Muscle of leg (tissue), 11 donors: ENCODE data around the gene C19orf85. TPM values are rescaled to one million over a fixed set of nuclear protein-coding genes. Genes with fewer than 3 reads are reported as not detected.
A peak's percentile ranks its signal among the peaks of the same experiment; 100 is the strongest.
"Not testable (repeated sequence)": the region's sequence is repeated elsewhere in the genome, so short reads cannot be mapped to it uniquely, and the experiment has no call there.

ENCODE experiments used
- DNase-seq: peaks from one replicate; pipeline ENCODE4 v3.0.0; 2013
- H3K27ac ChIP-seq: one replicate; pipeline ENCODE4 v1.5.1; 2013; ENCODE audit warnings: mild to moderate bottlenecking, low read length, control low read depth
- H3K27me3 ChIP-seq: one replicate; pipeline ENCODE4 v1.6.1; 2013; ENCODE audit warnings: low read length; ENCODE audit not compliant: control insufficient read depth, insufficient read depth
- H3K36me3 ChIP-seq: one replicate; pipeline ENCODE4 v1.6.1; 2013; ENCODE audit warnings: low read length; ENCODE audit not compliant: control insufficient read depth, insufficient read depth
- H3K4me1 ChIP-seq: one replicate; pipeline ENCODE4 v1.6.1; 2013; ENCODE audit warnings: low read length; ENCODE audit not compliant: control insufficient read depth, insufficient read depth
- H3K4me3 ChIP-seq: one replicate; pipeline ENCODE4 v1.5.1; 2013; ENCODE audit warnings: low read length, control low read depth
- H3K9me3 ChIP-seq: replicated peaks from 2 replicates; pipeline ENCODE4 v1.6.1; 2013; ENCODE audit warnings: low read depth, low read length; ENCODE audit not compliant: control insufficient read depth
- WGBS: methylation state at CpG from one replicate; pipeline ENCODE4 v1.1.5; 2013; ENCODE audit warnings: missing lambda C conversion rate; ENCODE audit not compliant: insufficient coverage; 5-methylcytosine and 5-hydroxymethylcytosine counted together
- polyA plus RNA-seq, 8 donors: library from polyadenylated mRNA; unstranded; fragments of 120-200 nt; gene quantifications; one replicate each; pipeline versions ENCODE4 v1.2.1 to v1.2.3, GENCODE V29; 2013; ENCODE audit warnings: inconsistent platforms in 1 of 8, low replicate concordance in 1 of 8; ENCODE audit not compliant: insufficient read length in 8 of 8, insufficient read depth in 1 of 8
- total RNA-seq: library from RNA; stranded (reverse); fragments of 120-200 nt; gene quantifications from one replicate; pipeline ENCODE4 v1.2.4, GENCODE V29; 2013

The C19orf85 gene
- total and polyA plus RNA-seq, 9 donors, result not detected

DNA sequence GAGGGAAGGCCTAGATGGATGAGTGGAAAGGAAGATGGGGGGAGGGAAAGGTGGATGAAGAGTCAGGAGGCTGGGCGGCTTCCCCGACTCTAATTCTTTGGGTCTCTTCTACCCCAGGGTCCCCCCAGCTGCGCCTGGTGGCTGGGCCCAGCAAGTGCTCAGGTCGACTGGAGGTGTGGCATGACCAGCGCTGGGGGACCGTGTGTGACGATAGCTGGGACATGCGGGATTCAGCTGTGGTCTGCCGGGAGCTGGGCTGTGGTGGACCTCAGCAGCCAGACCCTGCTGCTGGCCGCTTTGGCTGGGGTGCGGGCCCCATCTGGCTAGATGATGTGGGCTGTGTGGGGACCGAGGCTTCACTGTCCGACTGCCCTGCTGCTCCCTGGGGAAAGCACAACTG, 33.2 kb upstream of the C19orf85 start:
- WGBS, result 78% methylated on average over 13 of the region's 13 CpGs
- Histone ChIP-seq H3K9me3 (no peaks in the 10 kb centered on the region), H3K36me3 (peaks cover 48% of the 10 kb centered on the region), H3K4me1 (peaks cover 32% of the 10 kb centered on the region), H3K27me3 (peaks cover 8% of the 10 kb centered on the region), H3K27ac (no peak overlapping the region), H3K4me3 (no peak overlapping the region)
- no peak for DNase-seq

DNA sequence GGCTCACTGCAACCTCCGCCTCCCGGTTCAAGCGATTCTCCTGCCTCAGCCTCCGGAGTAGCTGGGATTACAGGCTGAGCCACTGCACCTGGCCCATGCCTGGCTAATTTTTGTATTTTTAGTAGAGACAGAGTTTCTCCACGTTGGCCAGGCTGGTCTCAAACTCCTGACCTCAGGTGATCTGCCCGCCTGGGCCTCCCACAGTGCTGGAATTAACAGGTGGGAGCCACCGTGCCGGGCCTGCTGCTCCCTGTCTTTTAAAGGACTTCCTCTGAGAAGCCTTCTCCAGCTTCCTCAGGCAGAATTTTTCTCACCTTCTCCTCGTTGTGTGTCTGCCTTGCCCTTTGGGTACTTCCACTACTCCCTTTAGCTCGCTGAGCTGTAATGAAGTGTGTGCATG, 32.3 kb upstream of the C19orf85 start:
- H3K4me3 ChIP-seq, H3K27me3 ChIP-seq, H3K27ac ChIP-seq, DNase-seq, H3K9me3 ChIP-seq: not testable (repeated sequence)
- WGBS, result 56% methylated on average over 8 of the region's 10 CpGs
- Histone ChIP-seq H3K36me3 (peaks cover 46% of the 10 kb centered on the region), H3K4me1 (peaks cover 41% of the 10 kb centered on the region)

DNA sequence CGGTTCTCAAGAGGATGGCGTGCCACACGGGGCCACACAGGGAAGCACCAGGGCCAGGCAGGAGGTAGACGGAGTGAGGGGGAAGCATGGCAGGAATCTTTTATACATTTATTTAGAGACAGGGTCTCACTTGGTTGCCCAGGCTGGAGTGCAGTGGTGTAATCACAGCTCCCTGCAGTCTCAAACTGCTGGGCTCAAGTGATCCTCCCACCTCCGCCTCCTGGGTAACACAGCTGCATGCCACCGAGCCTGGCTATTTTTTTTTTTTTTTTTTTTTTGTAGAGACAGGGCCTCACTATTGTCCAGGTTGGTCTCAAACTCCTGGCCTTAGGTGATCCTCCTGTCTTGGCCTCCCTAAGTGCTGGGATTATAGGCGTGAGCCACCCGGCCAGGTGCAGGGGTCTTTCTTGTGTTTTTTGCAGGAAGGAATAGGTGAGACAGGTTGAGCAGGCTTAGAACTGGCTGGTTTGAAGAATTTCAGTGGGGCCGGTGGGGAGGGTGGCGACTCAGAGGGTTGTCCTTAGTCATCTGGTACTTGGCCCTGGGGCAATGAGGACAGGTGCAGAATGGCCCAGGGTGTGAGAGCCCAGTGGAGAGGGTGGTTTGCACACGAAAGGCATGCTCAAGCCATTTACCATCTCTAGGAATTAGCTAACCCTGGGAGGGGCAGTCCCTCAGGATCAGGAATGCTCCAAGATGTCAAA, 31.2 kb upstream of the C19orf85 start:
- Histone ChIP-seq H3K4me3 (no peak overlapping the region), H3K36me3 (peaks cover 36% of the 10 kb centered on the region), H3K27ac (no peak overlapping the region), H3K4me1 (peaks cover 51% of the 10 kb centered on the region), H3K9me3 (no peaks in the 10 kb centered on the region), H3K27me3 (peaks cover 8% of the 10 kb centered on the region)
- WGBS, result 76% methylated on average over 7 of the region's 11 CpGs
- no peak for DNase-seq

GRCh38 chr19:55494172-55494761, 29.7 kb upstream of the C19orf85 start:
- H3K9me3 ChIP-seq, result no peaks in the 10 kb centered on the region
- H3K4me3 ChIP-seq, result peak overlapping the region; percentile 41
- peaks cover 62% of the 10 kb centered on the region for H3K4me1 ChIP-seq
- peak overlapping the region; percentile 86 for H3K27ac ChIP-seq
- DNase-seq, result peak; percentile 76
- 24% methylated on average over 5 of the region's 22 CpGs for WGBS
- H3K27me3 ChIP-seq, result peaks cover 8% of the 10 kb centered on the region
- H3K36me3 ChIP-seq, result peaks cover 22% of the 10 kb centered on the region

GRCh38 chr19:55493645-55494171, 29.2 kb upstream of the C19orf85 start:
- Histone ChIP-seq H3K36me3 (peaks cover 17% of the 10 kb centered on the region), H3K9me3 (no peaks in the 10 kb centered on the region), H3K27ac (peak overlapping the region; percentile 86), H3K4me3 (peak overlapping the region; percentile 41), H3K4me1 (peaks cover 63% of the 10 kb centered on the region), H3K27me3 (peaks cover 8% of the 10 kb centered on the region)
- no peak for DNase-seq
- WGBS, result 39% methylated on average over 21 of the region's 38 CpGs

DNA sequence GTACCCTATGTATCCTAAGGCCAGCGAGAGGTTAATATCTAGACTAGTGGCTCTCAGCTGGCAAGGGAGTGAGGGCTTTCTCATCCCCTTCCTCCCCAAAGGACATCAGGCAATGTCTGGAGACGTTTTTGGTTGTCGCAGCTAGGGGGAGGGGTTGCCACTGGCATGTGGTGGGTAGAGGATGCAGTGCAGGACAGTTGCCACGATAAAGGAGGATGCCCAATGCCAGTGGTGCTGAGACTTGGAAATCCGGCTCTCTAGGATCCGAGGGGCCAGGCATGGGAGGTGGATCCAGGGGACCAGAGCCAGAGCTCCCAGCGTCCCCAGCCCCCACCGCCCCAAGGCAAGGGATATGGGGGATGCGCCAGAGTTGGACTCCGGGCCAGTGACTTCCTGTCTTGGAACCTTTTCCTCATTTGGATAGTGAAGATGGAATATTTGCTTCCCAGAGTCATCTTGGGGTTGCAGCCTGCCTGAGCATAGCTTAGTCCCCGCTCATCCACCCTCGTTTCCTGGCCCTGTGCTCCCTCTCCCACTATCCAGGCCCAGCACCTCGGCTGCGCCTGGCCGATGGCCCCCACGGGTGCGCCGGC, 28.6 kb upstream of the C19orf85 start:
- DNase-seq, result peak; percentile 92
- no peaks in the 10 kb centered on the region for H3K9me3 ChIP-seq
- H3K36me3 ChIP-seq, result peaks cover 12% of the 10 kb centered on the region
- H3K27ac ChIP-seq, result peak overlapping the region; percentile 86
- H3K27me3 ChIP-seq, result peaks cover 8% of the 10 kb centered on the region
- peaks cover 65% of the 10 kb centered on the region for H3K4me1 ChIP-seq
- WGBS, result 34% methylated on average over 17 of the region's 18 CpGs
- H3K4me3 ChIP-seq, result peak overlapping the region; percentile 41

GRCh38 chr19:55492362-55492944, 27.9 kb upstream of the C19orf85 start:
- H3K4me1 ChIP-seq, result peaks cover 71% of the 10 kb centered on the region
- DNase-seq, result no peak
- no peak overlapping the region for H3K27ac ChIP-seq
- no peak overlapping the region for H3K4me3 ChIP-seq
- WGBS, result 48% methylated on average over 3 of the region's 12 CpGs
- H3K27me3 ChIP-seq, result peaks cover 8% of the 10 kb centered on the region
- no peaks in the 10 kb centered on the region for H3K9me3 ChIP-seq
- peaks cover 9% of the 10 kb centered on the region for H3K36me3 ChIP-seq

GRCh38 chr19:55491546-55492360, 27.2 kb upstream of the C19orf85 start:
- no peaks in the 10 kb centered on the region for H3K9me3 ChIP-seq
- peaks cover 8% of the 10 kb centered on the region for H3K27me3 ChIP-seq
- H3K4me1 ChIP-seq, result peaks cover 78% of the 10 kb centered on the region
- H3K36me3 ChIP-seq, result peaks cover 9% of the 10 kb centered on the region
- DNase-seq, result no peak
- no peak overlapping the region for H3K4me3 ChIP-seq
- WGBS, result 47% methylated on average over 16 of the region's 24 CpGs
- peak overlapping the region; percentile 55 for H3K27ac ChIP-seq

GRCh38 chr19:55490478-55491432, 26.2 kb upstream of the C19orf85 start:
- WGBS, result 53% methylated on average over 36 of the region's 52 CpGs
- DNase-seq, result peak; percentile 73
- Histone ChIP-seq H3K4me3 (no peak overlapping the region), H3K9me3 (no peaks in the 10 kb centered on the region), H3K36me3 (peaks cover 4% of the 10 kb centered on the region), H3K27ac (peak overlapping the region; percentile 55), H3K27me3 (peaks cover 8% of the 10 kb centered on the region), H3K4me1 (peaks cover 86% of the 10 kb centered on the region)
